HG02588 (cell line): ENCODE results near the gene MICU1.
"Not testable (repeated sequence)": the region's sequence is repeated elsewhere in the genome, so short reads cannot be mapped to it uniquely, and the experiment has no call there.

Experiments
- ATAC-seq: cut with Tn5 transposase; IDR thresholded peaks from one replicate; pipeline ENCODE4 v1.9.1; 2021; ENCODE audit warnings: mild to moderate bottlenecking, moderate library complexity; ENCODE audit not compliant: unreplicated experiment

MICU1 gene

DNA sequence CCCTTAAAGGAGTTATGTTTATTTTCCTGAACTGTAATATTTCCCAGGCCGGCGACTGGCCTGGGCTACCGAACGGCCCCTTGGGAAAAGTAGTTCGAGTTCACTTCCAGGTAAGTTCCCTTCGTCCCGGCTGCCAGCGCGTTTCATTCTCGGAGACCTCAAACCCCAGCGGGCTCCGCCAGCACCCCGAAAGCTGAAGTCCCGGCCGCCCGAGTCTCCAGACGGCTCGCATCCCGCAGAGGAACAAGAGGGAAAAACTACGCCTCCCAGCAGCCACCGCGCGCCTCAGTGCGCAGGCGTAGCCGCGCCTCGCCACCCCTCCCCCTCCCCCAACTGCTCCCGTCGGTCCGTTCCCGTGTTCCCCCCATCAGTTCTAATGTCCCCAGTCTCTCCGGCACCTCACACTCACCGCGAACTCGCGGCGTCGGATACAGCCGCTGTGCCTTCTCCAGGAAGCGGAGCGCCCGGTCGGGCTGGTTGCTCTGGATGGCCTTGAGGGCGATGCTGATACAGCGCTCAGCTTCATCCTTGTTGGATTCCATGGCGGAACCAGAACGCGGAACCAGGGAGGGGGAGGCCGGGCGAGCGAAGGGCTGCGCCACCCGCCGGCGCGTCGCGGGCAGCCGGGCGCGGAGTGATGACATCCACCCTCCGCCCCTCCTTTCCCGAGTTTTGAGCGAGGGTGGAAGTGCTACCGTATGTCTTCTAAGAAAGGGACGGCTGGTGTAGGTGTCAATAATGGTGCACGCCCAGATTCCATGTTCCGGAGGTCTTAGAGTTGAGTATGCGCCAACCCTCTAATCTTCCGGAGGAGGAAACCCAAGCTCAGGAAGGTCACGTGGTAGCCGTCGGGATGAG lies 271.3 kb downstream of the MICU1 start, which contains the start of gene DNAJB12:
DNAJB12 (minus strand) TSS at position 564 of the 858 bp plus-strand sequence; CDS start at position 542, 22 bp downstream.
- peak; percentile 66 for ATAC-seq

DNA sequence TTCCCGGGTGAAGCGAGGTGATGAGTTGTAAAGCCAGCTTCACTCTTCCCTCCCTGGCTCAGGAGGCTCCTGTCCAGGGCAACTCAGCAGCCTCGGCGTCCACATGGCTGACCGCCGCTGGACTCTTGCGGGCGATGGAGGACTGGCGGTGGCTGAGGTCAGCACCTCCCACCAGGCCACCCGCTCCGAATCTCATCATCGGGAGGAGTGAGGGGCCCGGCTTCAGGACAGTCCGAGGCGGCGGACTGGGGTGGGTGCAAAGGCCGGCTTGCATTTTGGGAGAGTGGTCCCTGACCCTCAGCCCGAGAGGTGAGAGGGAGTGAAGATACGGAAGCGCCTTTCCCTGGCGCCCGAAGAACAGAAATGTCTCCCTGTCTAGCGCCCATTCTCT lies 271.9 kb downstream of the MICU1 start:
- ATAC-seq, result no peak

DNA sequence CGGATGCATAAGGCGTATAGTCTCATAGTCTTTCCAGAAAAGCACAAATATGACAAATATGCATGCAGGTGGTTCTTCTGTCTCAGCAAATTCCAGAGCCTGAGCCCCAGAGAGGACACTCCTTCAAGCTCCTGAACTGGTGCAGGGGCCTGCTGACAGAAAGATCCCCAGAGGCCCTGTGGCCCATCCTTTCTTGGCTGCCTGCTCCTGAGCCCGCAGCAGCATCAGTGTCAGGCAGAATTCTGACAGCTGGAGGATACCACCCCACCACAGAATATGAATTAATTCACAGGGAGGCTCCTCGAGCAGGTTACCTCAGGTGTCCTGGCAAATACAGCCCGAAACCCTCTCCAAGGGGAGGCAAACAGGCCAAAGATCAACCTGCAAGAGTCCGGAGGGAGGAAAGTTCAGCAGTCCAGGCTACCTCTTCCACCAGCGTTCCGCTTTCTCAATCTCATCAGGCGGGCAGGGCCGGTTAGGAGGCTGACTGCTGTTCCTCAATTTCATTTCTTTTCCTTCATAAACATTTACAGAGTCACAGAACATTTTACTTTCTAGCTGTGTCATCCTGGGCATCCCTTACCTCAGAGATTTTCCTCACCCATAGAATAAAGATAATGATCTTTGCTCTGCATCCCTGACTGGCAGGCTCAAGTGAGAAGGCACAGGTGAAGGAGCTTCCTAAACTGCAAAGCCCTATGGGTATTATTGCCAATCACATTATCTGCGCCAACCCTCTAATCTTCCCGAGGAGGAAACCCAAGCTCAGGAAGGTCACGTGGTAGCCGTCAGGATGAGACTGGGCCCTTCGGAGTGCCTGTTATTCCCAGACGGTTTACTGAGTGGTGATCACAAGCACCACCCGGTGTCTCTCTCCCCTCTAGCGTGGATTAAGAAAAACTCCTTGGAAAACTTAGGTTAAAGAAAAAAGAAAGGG lies 272.6 kb downstream of the MICU1 start:
- no peak for ATAC-seq

DNA sequence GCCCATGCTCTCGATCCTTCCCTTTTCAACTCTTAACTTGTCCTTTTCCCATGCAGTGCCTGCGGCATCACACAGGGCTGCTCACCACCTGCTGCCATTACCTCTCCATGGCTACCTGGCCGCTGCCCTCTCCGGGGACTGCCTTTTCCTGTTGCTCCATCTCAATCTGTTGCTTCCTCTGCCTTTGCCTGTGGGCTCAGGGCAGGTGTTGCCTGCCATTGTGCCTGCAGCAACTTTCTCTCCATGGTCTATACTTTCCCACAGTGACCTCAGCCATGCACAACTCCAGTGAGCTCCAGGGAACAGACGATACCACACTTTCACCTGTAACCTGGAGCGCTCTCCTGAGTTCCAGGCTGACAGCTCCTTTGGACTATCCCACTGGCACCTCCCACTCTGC lies 274.4 kb downstream of the MICU1 start:
- ATAC-seq, result no peak

DNA sequence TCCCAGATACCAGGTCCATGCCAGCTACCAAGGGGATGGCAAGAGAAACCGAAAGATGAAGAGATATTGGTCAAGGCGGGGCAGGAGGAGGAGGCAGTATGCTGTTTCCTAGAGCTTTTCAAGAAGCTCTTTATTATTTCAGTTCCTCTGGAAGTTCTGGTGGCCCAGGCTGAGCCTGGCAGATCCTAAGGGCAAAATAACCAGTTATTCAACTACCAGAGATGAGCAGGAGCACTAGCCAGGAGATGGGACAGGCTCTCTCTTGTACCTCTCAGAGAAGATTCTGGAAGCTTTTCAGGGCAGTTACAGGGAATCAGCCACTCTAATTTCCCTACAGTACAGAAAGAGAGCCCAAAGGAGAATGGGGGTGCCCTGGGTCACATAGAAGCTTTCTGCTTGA lies 276.4 kb downstream of the MICU1 start:
- ATAC-seq, result no peak

DNA sequence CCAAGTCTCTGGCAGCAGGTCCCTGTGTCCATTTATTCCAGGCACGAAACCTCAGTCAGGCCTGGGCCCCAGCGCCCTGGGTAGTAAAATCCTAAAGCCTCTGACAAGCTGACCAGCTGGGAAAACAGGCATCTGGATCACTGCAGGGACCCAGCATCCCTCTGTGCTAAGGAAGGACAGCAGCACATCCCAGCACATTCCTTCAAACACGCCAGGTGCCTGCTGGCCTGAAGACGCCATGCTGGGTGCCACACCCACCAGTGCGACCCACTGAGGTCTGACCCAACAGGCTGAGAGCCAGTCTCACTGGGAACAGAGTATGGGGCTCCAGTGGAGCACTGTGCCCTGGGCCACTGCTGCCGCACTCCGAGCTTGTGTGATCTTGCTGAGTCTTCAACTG lies 277.6 kb downstream of the MICU1 start:
- no peak for ATAC-seq

DNA sequence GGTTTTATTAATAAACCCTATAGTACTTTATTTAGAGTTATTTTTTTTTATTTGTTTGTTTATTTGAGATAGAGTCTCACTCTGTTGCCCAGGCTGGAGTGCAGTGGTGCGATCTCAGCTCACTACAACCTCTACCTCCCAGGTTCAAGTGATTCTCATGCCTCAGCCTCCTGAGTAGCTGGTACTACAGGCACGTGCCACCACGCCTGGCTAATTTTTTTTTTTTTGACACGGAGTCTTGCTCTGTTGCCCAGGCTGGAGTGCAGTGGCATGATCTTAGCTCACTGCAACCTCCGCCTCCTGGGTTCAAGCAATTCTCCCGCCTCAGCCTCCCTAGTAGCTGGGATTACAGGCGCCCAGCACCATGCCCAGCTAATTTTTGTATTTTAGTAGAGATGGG lies 279.8 kb downstream of the MICU1 start:
- ATAC-seq, result not testable (repeated sequence)

DNA sequence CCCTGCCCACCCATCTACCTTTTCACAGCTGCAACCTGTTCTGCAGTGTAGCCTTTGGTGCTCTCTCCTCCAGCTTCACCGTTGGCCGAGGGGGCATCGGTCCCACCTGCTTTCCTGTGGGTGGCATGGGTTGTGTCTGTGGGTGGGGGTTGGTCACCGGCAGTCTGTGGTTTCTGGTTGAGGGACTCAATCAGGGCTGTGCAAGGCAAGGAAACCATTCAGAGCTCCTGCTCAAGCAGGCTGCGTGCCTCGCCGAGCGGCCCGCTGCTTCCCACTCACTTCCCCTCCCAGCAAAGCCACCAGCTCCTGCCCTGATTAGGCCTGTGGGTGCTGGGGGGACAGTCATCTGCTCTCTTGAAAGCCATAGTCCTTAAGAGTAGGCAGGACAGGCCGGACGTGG lies 280.9 kb downstream of the MICU1 start:
- no peak for ATAC-seq

DNA sequence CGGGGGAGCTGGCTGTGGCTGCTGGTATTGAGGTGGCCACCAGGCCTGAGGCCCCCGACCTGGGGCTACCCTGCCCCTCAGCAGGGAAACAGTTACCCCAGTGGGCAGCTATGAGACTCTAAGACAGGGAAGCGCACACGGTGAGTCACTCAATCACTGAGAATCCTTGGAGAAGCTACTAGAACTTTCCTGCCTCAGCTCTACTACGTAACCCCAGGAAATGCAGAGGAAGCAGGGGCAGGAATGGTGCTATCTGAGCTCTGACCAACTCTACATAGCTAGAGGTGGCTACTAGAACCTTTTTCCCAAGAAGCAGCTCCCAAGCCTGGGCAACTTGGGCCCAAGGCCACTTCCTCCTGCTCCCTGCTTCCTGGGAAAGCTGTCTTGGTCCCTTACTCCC lies 283.0 kb downstream of the MICU1 start:
- no peak for ATAC-seq

DNA sequence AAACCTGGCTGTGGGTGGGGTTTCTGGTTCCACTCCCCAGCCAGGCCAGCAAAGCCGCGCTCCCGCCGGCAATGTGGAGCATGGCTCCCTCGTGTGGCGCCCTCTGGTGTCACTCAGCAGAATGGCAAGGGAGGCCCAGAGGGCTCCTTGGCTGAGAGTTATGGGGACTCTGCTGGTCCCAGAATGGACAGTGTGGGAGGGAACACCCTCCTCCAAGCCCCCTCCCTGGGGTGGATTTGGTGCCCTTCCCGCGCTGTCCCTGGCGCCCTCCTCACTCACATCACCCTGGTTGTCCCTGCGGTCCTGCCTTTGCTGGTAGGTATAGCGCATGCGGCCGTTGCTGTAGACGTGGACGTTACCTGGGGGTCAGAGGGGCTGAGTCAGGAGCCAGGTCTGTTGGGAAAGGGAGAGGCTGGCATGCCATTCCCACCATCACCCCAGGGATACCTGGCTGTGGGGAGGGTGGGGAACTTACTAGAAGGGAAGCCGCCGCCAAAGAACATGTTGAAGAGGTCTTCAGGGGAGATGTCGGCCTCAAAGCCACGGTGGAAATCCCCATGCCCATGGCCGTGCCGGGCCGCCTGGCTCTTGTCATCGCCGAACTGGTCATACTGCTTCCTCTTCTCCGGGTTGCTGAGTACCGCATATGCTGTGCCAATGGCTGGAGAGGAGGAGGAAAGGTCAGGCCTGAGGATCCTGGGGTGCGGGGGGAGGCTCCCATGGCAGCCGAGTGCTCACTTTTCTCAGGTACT lies 285.2 kb downstream of the MICU1 start:
- no peak for ATAC-seq

DNA sequence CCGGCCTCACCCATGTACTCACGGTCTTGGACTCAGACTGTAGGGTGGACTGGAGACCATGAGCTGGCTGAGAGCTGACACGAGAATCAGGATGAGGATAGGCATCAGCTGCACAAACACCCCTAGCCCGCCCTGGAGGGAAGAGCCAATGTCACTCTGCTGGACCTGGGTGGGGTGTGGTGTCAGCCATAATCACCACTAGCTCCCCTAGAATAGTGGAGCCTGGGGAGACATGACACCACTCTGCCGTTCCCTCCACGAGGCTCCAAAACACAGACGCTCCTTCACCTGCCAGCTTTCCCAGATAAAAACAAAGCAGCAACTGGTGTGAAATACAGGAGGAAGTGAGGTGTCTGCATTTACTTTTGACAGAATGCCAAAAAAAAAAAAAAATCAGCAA lies 287.7 kb downstream of the MICU1 start:
- no peak for ATAC-seq

DNA sequence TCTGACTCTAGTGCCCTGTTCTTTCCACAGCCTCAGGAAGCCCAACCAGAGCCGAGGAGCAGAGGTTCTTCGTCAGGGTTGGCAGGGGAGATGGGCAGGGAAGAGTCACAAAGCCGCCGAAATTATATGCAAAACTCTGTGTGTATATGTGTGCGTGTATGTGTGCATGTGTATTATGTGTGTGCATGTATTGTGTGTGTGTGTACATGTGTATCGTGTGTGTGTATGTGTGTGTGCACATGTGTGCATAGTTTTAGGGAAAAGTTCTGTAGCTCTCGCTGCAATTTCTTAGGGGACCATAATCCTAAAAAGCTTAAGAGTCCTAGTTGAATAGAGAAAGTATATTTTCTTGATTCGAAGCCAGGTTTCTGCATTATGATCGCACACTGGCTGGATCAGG lies 288.2 kb downstream of the MICU1 start:
- no peak for ATAC-seq

DNA sequence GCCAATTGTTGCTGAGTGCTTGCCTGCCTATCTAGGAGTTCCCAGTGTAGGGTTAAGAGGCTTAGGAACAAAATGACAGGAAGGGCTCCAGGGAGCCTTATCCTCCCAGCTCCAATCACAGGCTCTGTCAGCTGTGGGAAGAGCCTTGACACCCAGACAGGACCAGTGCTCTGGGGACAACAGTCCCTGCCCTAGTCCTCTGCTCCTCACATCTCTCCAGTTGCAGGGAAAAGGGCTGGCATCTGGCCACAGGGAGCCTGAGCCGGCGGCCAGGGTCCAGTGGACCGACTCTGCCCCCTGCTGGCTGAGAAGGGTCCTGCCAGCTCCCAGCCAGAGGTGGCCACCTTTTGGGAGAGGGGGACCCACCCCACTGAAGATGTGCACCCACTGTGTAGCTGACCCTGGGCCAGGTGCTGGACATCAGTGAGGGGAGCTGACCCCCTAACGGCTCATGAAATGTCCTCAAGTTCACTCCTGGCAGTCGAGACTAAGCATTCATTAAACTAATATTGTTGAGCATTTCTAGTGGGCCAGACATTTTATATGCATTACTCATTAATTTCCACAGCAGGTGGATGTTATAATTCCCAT lies 288.7 kb downstream of the MICU1 start:
- no peak for ATAC-seq

DNA sequence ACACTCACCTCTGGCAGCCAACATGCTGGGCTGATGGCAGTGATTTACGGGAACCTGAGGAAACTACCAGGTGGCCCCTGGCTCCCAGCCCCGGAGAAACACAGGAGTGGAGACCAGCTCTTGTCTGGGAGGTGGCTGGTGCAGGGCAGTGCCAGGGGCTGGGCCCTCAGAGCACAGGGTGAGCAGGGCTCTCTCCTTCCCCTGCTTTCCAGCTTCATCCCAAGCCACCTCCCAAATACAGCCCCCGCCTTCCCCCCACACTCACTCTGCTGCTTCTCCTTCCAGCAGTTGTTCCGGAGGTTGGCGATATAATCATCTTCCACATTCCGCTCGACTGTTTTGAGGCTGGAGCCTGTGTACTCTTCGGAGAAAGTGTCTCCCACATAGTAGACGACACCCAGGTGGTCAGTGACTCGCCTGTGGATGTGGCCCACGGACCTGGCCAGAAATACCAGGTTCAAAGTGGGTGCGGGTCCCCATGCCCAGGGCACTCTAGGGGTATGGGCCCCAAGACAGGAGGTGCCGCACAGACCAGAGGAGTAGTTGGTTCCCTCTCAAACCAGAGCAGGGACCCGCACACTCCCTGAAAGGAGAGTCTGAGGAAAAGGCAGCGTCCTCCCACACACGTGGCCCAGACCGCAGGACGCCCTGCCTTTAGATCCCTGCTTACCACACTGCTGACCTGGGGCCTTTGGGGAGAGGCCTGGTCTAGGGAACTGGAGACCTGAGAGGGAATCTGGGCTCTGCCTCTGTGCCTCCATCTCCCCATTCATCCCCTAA lies 289.4 kb downstream of the MICU1 start:
- ATAC-seq, result no peak

DNA sequence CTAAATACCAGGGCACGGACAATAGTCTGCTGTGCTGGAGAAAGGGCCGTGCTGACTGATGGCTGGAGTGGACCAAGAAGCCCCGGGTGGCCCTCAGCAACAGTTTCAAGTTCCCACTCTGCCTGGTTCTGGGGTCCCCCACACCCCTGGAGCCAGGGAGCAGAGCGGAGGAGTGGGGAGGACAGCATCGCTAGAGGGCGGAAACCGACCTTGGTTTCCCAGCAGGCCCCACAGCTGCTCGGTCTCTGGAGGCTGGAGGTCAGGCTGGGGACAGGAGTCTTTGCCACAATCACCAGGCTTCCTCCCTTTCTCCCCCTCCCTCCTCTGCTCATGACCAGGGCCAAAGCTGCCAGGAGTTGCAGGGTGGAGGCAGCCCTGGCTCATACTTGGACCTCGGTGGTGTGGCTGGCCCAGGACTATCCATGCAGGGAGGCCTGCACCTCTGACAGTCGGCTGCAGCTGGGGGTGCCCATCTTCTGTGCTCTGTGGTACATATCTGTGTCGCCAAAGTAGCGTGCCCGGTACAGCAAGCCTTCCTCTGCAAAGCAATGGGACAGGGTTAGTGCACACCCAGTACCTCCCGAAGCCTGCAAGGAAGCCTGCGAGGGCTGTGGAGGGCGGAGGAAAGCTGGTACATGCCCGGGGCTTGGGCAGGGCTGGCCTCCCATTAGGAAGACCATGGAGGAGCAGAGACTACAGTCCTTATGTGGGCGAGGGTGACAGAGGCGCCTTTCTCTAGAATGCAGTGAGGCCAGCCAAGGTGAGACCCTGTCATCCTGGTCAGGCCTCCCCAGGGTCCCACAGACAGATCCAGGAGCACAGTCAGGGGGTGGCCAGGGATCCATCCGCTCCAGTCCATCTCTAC lies 290.3 kb downstream of the MICU1 start:
- ATAC-seq, result peak; percentile 29

DNA sequence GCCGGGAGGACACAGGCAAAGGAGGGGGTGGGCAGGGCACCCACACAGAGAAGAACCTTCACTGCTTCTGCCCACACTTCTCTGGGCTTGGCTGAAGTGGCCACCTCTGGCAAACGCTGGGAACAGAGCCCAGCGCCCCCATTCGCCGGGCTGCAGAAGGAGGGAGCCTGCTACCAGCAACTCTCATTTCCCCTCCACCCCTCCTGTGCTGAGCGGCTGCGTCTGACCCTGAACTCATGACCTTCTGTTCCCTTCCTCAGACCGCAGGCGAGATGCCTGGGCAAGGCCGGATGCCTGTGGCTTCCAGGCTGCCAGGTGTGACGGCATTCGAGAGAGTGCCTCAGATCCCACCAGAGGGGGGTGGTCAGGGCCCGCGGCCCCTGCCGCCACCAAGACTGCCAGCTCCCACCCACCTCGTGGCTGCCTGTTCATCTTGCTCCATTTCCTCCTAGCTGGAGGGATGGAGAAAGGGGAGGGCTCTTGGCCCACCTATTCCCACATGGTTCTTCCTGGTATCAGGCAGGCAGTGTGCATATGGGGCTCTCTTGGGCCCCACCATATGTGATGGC lies 291.0 kb downstream of the MICU1 start:
- peak; percentile 54 for ATAC-seq

DNA sequence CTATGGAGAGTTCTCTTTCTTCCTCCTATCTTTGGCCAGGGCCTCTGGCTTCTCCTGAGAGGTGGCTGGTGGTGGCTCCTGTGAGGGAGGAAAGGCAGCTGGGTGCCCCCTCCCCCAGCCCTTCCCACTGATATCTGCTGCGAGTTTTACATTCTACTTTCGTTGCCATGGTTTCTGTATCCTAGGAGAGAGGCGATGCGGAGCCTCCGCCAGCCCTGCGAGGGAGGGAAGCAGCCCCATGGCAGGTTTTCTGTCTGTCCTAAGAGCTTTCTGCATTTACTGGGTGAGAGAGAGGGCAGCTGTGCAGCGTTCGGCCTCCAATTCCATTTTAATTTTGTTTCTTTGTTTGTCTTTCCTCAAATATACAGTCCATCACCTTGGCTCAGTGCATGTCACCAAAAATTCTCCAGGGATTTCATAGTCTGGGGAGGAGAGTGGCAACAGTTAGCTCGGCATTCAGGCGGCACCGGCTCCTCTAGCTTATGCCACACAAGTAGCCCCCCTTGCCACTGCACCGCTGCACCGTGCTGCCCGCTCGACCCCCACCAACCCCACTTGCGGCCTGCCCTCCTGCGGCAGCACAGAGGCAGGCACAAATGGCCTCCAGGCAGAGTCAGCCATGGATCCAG lies 291.6 kb downstream of the MICU1 start:
- no peak for ATAC-seq
